Superior temporal gyrus (tissue), 1 donor: Measurements from ENCODE around the gene PTH1R.

Source experiments
- DNase-seq: peaks from one replicate; pipeline ENCODE4 v3.0.0-alpha.2; 2016; ENCODE audit errors: extremely low spot score

PTH1R gene

GRCh38 chr3:46849686-46850467, 27.6 kb upstream of the PTH1R start:
- no peak for DNase-seq

- no peak for DNase-seq
These were observed 27.1 kb upstream of the PTH1R start for GRCh38 chr3:46850468-46850779.

DNA sequence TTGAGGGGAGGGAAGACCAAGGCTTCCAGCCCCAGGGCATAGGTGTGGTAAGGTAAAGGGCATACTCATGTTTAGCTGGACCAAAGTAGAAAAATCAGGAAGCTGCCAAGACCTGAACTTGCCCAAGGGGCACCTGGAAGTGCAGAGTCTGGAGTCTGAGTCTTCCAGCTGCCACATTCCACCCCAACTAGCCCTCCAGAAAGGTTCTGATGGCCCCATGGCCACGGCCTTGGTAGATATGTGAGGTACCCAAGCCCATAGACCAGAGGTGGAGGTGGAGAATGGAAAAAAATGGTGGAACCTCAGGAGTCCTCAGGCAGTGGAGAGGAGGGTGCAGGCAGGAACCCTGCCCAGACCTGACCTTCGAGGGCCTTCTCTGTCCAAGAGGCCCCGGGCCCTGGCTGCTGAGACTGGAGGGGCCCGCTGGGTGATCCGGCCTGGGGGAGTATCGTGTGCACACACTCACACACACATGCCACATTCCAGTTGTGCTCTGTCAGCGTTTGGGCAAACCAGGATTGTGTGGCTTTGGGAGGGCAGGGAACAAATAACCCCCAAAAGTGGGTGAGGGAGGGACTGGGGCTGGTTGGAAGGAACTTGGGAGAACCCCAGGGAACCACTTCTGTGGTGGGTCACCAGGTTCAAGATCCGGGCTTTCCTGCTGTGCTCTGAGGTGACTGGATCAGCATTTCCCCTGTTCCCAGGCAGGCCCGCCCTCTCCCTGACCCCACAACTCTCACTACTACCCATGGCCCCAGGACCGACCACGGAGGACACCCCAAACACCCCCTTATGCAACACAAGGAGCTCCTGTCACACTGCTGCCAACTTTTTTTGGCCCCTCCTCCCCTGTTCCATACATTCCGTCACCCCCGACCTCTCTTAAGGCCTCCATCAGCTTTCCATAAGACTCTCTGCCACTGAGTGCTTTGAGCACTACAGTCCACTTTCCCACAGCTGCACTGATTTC, 25.9 kb upstream of the PTH1R start:
- no peak for DNase-seq

DNA sequence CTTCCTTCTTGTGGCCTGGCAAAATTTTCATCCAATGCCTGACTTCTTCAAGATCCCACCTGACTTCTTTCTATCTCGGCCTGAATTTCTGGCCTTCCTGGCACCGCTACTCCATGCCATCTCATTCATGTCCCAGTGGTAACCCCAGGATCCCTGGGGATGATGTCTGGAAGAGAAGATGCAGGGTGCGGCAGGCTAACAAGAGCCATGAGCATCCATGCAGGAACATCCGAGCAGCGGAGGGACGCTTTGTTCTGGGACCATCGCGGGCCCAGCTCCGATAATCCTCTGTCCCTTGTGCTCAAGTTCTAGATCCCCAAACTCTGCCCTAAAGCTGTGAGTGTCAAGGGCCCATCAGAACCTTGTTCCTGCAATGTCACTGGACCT, 25.2 kb upstream of the PTH1R start:
- no peak for DNase-seq

DNA sequence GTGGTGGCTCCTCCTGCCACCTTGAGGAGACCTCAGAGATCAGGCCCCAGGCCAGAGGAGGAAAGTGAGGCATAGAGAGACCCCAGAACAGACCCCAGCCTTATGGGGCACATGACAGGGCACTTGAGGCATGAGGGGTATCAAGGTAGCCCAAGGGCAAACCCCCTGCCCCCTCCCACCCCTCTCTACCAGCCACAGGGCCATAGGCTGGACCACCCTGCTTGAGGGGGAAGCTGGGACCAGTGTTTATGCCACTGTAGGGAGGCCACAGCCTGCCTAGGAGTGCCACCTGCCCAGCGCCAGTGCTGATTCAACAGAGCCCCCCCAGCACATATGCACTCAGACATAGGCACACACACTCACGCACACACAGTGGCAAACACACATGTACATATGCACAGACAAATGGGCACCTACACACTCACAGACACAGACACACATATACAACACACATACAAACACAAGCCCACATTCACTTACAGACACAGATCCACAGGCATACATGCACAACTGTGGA, 24.6 kb upstream of the PTH1R start:
- DNase-seq, result no peak

GRCh38 chr3:46853441-46854415, 23.8 kb upstream of the PTH1R start:
- no peak for DNase-seq

DNA sequence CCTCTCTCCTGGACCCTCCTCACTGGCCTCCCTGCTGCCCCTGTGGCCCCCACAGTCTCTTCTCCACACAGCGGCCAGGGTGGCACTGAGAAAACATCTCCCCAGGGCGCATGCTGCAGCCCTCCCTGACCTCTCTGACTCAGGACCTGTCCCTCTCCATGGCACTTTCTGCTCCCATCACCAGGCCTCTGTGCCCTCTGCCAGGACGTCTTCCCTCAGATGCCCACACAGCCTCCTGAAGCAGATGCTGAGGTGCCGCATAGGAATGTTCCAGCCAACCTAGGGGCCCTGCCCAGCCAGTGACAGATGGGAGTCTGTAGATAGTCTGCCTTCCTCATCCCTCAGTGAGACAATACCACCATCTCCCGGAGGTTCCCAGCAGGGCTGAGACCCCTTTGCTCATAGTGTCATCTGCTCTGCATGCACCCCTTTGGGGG, 22.9 kb upstream of the PTH1R start:
- DNase-seq, result no peak

GRCh38 chr3:46856576-46857471, 20.7 kb upstream of the PTH1R start:
- no peak for DNase-seq

DNA sequence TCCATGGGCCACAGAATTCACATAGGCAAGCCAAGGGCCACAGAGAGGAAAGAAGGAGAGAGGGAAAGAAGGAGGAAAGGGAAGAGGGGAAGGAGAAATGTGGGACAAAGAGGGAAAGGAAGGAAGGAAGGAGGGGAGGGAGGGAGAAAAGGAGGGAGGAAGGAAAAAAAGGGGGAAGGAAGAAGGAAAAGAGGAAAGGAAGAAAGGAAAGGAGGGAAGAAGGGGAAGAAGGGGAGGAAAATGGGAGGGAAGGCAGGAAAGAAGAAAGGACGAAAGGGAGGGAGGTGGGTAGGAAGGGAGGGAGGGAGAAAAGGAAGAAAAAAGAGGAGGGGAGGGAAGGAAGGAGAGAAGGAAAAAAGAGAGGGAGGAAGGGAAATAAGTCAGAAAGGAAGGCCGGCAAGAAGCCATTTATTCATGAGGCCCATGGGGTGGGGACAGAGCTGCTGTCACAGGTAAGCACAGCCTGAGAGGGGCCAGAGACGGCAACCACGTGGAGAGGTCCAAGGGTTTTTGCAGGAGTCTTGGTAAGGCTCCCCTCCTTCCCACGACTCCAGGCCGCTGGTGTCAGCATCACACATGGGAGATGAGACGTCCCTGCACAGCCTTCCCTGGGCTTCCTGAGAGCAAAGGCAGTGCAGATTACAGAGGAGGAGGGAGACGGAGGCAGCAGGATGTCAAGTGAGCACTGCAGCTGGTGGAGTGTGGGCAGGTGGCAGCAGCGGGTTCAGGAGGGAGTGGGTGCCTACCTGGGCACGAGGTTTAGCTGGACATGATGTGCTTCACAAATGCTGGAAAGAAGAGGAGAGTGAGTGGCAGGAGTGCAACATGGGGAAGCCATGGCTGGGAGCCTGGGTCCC, 19.8 kb upstream of the PTH1R start:
- no peak for DNase-seq

- no peak for DNase-seq
These were observed 19.1 kb upstream of the PTH1R start for GRCh38 chr3:46858456-46858855.

DNA sequence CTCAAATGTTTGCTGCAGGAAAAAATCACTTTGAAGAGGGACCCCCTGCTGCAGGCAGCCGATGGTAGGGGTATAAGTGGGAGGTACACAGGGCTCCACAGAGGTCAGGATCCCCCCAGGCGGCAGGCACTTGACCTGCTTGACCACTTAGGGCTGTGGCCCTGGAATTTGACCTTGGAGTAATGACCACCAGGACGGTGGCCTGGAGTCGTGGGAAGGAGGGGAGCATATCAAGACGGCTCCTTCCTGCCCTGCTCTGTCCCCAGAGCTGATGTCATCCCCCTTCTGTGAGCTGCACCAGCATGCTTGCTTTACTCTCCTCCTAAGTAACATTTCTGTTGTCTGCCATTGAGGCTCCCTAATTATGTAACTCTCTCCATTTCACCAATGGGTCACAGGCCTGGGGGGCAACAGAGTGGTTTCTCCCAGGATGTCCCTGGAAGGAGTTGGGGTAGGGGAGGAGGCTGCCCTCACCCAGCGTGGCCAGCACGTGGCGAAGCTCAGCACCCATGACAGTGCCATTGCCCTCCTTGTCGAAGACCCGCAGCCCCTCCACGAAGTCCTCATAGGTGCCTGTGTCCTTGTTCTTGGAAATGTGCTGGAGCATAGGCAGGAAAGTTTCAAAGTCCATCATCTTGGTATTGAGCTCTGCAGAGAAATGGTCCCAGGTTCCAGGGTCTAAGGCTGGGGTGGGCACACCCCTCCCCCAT, 18.4 kb upstream of the PTH1R start:
- DNase-seq, result no peak

DNA sequence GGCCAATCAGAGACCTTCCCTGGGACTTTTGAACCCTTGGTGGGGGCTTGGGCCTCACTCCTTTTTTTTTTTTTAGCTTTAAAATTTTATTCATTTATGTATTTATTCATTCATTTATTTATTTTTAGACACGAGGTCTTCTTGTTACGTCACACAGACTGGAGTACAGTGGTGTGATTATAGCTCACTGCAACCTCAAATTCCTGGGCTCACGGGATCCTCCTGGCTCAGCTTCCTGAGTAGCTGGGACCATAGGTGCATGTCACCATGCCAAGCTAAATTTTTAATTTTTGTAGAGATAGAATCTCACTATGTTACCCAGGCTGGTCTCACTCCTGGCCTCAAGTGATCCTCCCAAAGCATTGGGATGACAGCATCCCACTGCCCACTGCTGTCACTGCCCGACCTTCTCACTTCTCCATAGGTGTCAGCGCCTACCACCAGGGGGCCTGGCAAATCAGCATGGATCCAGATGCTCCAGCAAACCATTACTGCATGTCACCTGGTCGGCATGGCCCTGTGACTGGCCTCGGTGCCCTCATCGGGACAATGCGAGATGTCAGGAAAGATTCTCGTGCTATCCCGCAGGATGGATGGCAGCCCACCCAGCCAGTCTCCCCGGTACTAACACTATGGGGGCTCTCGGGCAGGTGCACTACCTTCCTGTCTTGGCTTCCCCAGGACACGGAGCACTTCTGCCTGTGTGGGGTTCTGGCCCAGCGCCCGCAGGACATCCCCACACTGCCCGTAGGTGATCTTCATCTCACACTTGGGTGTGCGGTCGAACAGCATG, 17.3 kb upstream of the PTH1R start:
- DNase-seq, result no peak

GRCh38 chr3:46860810-46861604, 16.5 kb upstream of the PTH1R start:
- DNase-seq, result no peak

DNA sequence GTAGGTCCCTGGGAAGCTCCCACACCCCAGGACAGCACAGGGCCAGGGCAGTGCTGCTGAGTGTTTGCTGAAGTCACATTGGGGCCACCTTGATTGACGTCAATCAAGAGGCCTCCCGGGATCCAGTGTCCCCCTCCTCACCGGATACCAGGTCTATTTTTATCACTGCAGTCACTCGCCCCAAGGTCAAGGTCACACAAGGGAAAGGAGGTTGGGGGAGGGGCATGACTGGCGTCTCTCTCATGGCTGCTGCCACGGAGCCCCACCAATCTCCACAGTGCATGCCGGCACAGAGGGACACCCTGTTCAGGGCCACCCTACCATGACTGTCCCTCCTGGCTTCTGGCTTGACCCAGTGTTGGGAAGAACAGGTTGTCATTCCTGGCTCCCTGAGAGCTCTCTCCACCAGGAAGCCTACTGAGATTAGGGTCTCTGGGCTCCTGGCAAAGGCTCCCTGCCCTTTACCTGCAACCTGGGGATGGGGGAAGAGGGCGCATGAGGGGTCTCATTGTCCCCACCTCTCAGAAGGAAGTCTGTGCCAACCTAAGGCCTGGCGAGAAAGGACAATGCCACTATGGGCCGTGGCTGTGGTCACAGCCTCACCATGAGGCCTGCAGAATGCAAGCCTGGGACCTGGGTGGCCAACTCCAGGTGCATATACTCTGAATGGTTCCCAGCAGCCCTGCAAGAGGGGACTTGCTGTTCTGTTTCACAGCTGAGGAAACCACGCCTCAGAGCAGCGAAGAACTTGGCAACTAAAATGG, 15.7 kb upstream of the PTH1R start:
- no peak for DNase-seq

DNA sequence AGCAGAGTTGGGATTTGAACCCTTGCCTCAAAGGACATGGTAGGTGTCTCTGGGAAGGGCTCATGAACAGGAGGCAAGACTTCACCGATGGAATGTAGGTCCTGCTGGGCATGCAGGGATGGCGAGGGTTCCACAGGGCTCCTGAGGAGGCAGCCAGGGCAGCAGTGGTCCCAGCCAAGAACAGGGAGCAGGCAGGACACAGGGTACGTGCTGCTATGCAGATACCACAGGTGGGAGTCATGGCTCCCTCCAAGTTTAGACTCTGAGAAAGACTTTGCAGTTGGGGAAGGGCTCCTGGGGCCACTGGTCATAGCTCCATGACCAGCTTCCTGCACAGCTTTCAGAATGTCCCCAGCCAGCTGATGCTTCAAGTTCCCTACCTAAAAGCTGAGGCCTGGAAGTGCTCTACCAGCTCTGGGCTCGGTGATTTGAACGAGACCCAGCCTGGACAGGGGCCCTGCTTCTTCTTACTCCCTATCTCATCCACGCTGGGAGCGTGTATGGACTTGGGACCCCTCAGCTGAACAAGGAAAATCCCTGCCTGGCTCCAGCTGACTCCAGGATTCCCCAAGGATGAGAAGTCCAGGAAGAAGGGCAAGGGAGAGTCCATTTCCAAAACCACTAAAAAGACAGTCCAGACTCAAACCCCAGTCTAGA, 15.0 kb upstream of the PTH1R start:
- no peak for DNase-seq

GRCh38 chr3:46863261-46863782, 14.2 kb upstream of the PTH1R start, which contains the start of gene MYL3:
Gene MYL3 (minus strand): TSS chr3:46863444. CDS start chr3:46863390, 54 bp downstream.
- no peak for DNase-seq
